H9 (cell line): ENCODE results near the gene PEX26. TPM values are rescaled to one million over a fixed set of nuclear protein-coding genes. Genes with fewer than 3 reads are reported as not detected.

Experiments used
- DNase-seq: peaks from one replicate; pipeline ENCODE4 v3.0.0-alpha.2; 2017
- H2AFZ ChIP-seq: one replicate; pipeline ENCODE4 v1.6.1; 2013; ENCODE audit warnings: mild to moderate bottlenecking, low read length, control low read depth, moderate library complexity
- H2AK5ac ChIP-seq: 2 replicates; pipeline ENCODE4 v1.6.1; 2013; ENCODE audit warnings: low read length, control low read depth, mixed read lengths; ENCODE audit not compliant: insufficient read length
- H2BK120ac ChIP-seq: one replicate; pipeline ENCODE4 v1.6.1; 2013; ENCODE audit warnings: low read depth, mild to moderate bottlenecking, low read length, control low read depth, inconsistent platforms; ENCODE audit not compliant: poor library complexity, severe bottlenecking
- H2BK12ac ChIP-seq: 2 replicates; pipeline ENCODE4 v1.6.1; 2013; ENCODE audit warnings: low read length, control low read depth, mixed read lengths, low read depth; ENCODE audit not compliant: insufficient read length
- H2BK15ac ChIP-seq: 2 replicates; pipeline ENCODE4 v1.6.1; 2013; ENCODE audit warnings: low read depth, low read length, control low read depth
- H2BK20ac ChIP-seq: one replicate; pipeline ENCODE4 v1.6.1; 2013; ENCODE audit warnings: low read depth, mild to moderate bottlenecking, low read length, control low read depth, inconsistent platforms; ENCODE audit not compliant: poor library complexity, severe bottlenecking
- H2BK5ac ChIP-seq: 2 replicates; pipeline ENCODE4 v1.6.1; 2013; ENCODE audit warnings: low read length, control low read depth, mixed read lengths; ENCODE audit not compliant: insufficient read length
- H3K14ac ChIP-seq: 2 replicates; pipeline ENCODE4 v1.6.1; 2013; ENCODE audit warnings: low read length, control low read depth; ENCODE audit not compliant: insufficient read depth
- H3K18ac ChIP-seq: 2 replicates; pipeline ENCODE4 v1.6.1; 2013; ENCODE audit warnings: low read depth, mild to moderate bottlenecking, mixed read lengths, low read length, control low read depth; ENCODE audit not compliant: insufficient read length
- H3K23ac ChIP-seq: 2 replicates; pipeline ENCODE4 v1.6.1; 2013; ENCODE audit warnings: low read length, control low read depth, mixed read lengths, low read depth; ENCODE audit not compliant: insufficient read length
- H3K23me2 ChIP-seq: 2 replicates; pipeline ENCODE4 v1.6.1; 2013; ENCODE audit warnings: low read depth, mild to moderate bottlenecking, mixed read lengths, low read length, control low read depth; ENCODE audit not compliant: insufficient read length, poor library complexity, severe bottlenecking
- H3K27ac ChIP-seq: 2 replicates; pipeline ENCODE4 v1.5.1; 2013; ENCODE audit warnings: low read length, control low read depth, mixed read lengths, low read depth; ENCODE audit not compliant: insufficient read length
- H3K27me3 ChIP-seq: 2 replicates; pipeline ENCODE4 v1.6.1; 2013; ENCODE audit warnings: low read length, control low read depth, inconsistent platforms; ENCODE audit not compliant: insufficient read depth
- H3K4ac ChIP-seq: 2 replicates; pipeline ENCODE4 v1.6.1; 2013; ENCODE audit warnings: low read depth, mild to moderate bottlenecking, control low read depth, inconsistent platforms, low read length, moderate library complexity
- H3K4me1 ChIP-seq: 2 replicates; pipeline ENCODE4 v1.6.1; 2013; ENCODE audit warnings: low read length, control low read depth, inconsistent platforms; ENCODE audit not compliant: insufficient read depth
- H3K4me2 ChIP-seq: 2 replicates; pipeline ENCODE4 v1.6.1; 2013; ENCODE audit warnings: low read length, control low read depth, mixed read lengths; ENCODE audit not compliant: insufficient read length, insufficient read depth
- H3K56ac ChIP-seq: 2 replicates; pipeline ENCODE4 v1.6.1; 2013; ENCODE audit warnings: low read depth, mild to moderate bottlenecking, mixed read lengths, low read length, control low read depth; ENCODE audit not compliant: insufficient read length
- H3K79me1 ChIP-seq: 2 replicates; pipeline ENCODE4 v1.6.1; 2013; ENCODE audit warnings: low read depth, mild to moderate bottlenecking, moderate library complexity, low read length, control low read depth, inconsistent platforms; ENCODE audit not compliant: insufficient read depth, poor library complexity, severe bottlenecking
- H3K79me2 ChIP-seq: 2 replicates; pipeline ENCODE4 v1.6.1; 2013; ENCODE audit warnings: low read length, control low read depth, inconsistent platforms; ENCODE audit not compliant: insufficient read depth
- H3K9ac ChIP-seq: 2 replicates; pipeline ENCODE4 v1.6.1; 2013; ENCODE audit warnings: low read length, control low read depth, mixed read lengths; ENCODE audit not compliant: insufficient read length; ENCODE audit errors: extremely low read depth
- H3K9me3 ChIP-seq: one replicate; pipeline ENCODE4 v1.6.1; 2013; ENCODE audit warnings: low read depth, low read length, inconsistent platforms; ENCODE audit not compliant: control insufficient read depth
- H3T11ph ChIP-seq: one replicate; pipeline ENCODE4 v1.6.1; 2013; ENCODE audit warnings: mild to moderate bottlenecking, low read length, control low read depth, inconsistent platforms
- H4K20me1 ChIP-seq: one replicate; pipeline ENCODE4 v1.6.1; 2013; ENCODE audit not compliant: control insufficient read depth, insufficient read length, insufficient read depth
- H4K5ac ChIP-seq: 2 replicates; pipeline ENCODE4 v1.6.1; 2013; ENCODE audit warnings: low read depth, mild to moderate bottlenecking, mixed read lengths, low read length, control low read depth; ENCODE audit not compliant: insufficient read length
- H4K8ac ChIP-seq: replicated peaks from 2 replicates; pipeline ENCODE4 v1.6.1; 2013; ENCODE audit warnings: low read length, control low read depth, mixed read lengths, low read depth; ENCODE audit not compliant: insufficient read length
- H4K91ac ChIP-seq: 2 replicates; pipeline ENCODE4 v1.6.1; 2013; ENCODE audit warnings: low read depth, mild to moderate bottlenecking, moderate library complexity, mixed read lengths, low read length, control low read depth; ENCODE audit not compliant: insufficient read length
- H3K27ac Mint-ChIP-seq, 3 experiments: 2 replicates in 2 of 3; 3 replicates in 1 of 3; pipeline ENCODE4 v1.8.0; 2020 to 2021; ENCODE audit warnings: mixed read lengths in 3 of 3, mild to moderate bottlenecking in 1 of 3, moderate library complexity in 1 of 3
- H3K27me3 Mint-ChIP-seq: 2 replicates; pipeline ENCODE4 v1.8.0; 2021; ENCODE audit warnings: low read depth, mild to moderate bottlenecking, moderate library complexity, mixed read lengths
- H3K36me3 Mint-ChIP-seq, 3 experiments: 2 replicates in 2 of 3; 3 replicates in 1 of 3; pipeline ENCODE4 v1.8.0; 2020 to 2021; ENCODE audit warnings: low read depth in 3 of 3, mixed read lengths in 3 of 3; ENCODE audit not compliant: insufficient read depth in 1 of 3
- H3K4me1 Mint-ChIP-seq, 2 experiments: 2 replicates each; pipeline ENCODE4 v1.8.0; 2020; ENCODE audit warnings: mixed read lengths in 2 of 2
- H3K4me3 Mint-ChIP-seq, 2 experiments: 2 replicates in 1 of 2; 3 replicates in 1 of 2; pipeline ENCODE4 v1.8.0; 2020 to 2021; ENCODE audit warnings: mild to moderate bottlenecking in 2 of 2, mixed read lengths in 2 of 2, moderate library complexity in 1 of 2
- H3K9me3 Mint-ChIP-seq, 2 experiments: 2 replicates in 1 of 2; 3 replicates in 1 of 2; pipeline ENCODE4 v1.8.0; 2020; ENCODE audit warnings: mild to moderate bottlenecking in 2 of 2, mixed read lengths in 2 of 2, moderate library complexity in 1 of 2
- CTCF ChIP-seq: fragments of 200-600 bp; sonication (generic); conservative IDR thresholded peaks from 3 replicates; pipeline ENCODE4 v1.8.0; 2021; ENCODE audit warnings: antibody characterized with exemption, mild to moderate bottlenecking
- WGBS: extraction: QIAGEN DNeasy Blood & Tissue Kit; methylation state at CpG from one replicate; pipeline ENCODE4 v1.1.7; 2013; ENCODE audit warnings: missing lambda C conversion rate, low lambda C conversion rate, mixed read lengths; ENCODE audit not compliant: insufficient read length; ENCODE audit errors: extremely low coverage; 5-methylcytosine and 5-hydroxymethylcytosine counted together
- total RNA-seq: library from RNA; stranded (reverse); gene quantifications from 2 replicates; pipeline ENCODE4 v1.2.1, GENCODE V29; 2021

Gene PEX26
- total RNA-seq, 1 experiment from 2014 or later: 35.4 TPM

- H3K79me1 ChIP-seq: no peaks in the 10 kb centered on the region
- H3K23me2 ChIP-seq: no peaks in the 10 kb centered on the region
- H2BK12ac ChIP-seq: no peak overlapping the region
- no peak overlapping the region for H4K5ac ChIP-seq
- no peak overlapping the region for H3K4ac ChIP-seq
- H3K4me3 Mint-ChIP-seq: no peak overlapping the region
- H2BK120ac ChIP-seq: no peak overlapping the region
- H3K4me1 ChIP-seq: no peaks in the 10 kb centered on the region
- no peak for DNase-seq
- no peaks in the 10 kb centered on the region for H3K9me3 Mint-ChIP-seq
- H4K91ac ChIP-seq: no peak overlapping the region
- H3T11ph ChIP-seq: no peak overlapping the region
- H2AK5ac ChIP-seq: no peak overlapping the region
- H3K9ac ChIP-seq: no peak overlapping the region
- H3K23ac ChIP-seq: no peak overlapping the region
- H3K14ac ChIP-seq: no peak overlapping the region
- no peaks in the 10 kb centered on the region for H3K9me3 ChIP-seq
- no peak for TF ChIP-seq CTCF
- peaks cover 13 to 14% of the 10 kb centered on the region in 2 experiments for H3K4me1 Mint-ChIP-seq
- no peaks in the 10 kb centered on the region for H3K79me2 ChIP-seq
- H4K8ac ChIP-seq: no peak overlapping the region
- H3K36me3 Mint-ChIP-seq: no peaks in the 10 kb centered on the region
- no peak overlapping the region for H2BK15ac ChIP-seq
- H2AFZ ChIP-seq: no peak overlapping the region
- peaks cover 25% of the 10 kb centered on the region for H3K27me3 Mint-ChIP-seq
- H3K18ac ChIP-seq: no peak overlapping the region
- H3K27ac Mint-ChIP-seq: no peak overlapping the region
- WGBS: no CpG with 5 or more reads among the region's 5 CpGs
- no peak overlapping the region for H2BK5ac ChIP-seq
- H3K27ac ChIP-seq: no peak overlapping the region
- H4K20me1 ChIP-seq: peaks cover 3% of the 10 kb centered on the region
- H2BK20ac ChIP-seq: no peak overlapping the region
- no peaks in the 10 kb centered on the region for H3K27me3 ChIP-seq
- no peak overlapping the region for H3K4me2 ChIP-seq
- no peak overlapping the region for H3K56ac ChIP-seq
These were observed 17.8 kb upstream of the PEX26 start for GRCh38 chr22:18059991-18060390.
